OCI-LY7 (cell line): Measurements from ENCODE around the gene KLF11. TPM values are rescaled to one million over a fixed set of nuclear protein-coding genes. Genes with fewer than 3 reads are reported as not detected.

Experiments
- small RNA-seq: library from RNA; depleted of rRNA; stranded (forward); fragments of <200 nt; gene quantifications from one replicate; pipeline ENCODE3, GENCODE V24; 2014
- total RNA-seq, 2 experiments: library from RNA; depleted of rRNA in 1 of 2; stranded (reverse); fragments of >200 nt in 1 of 2; shearing (Covaris generic) in 1 of 2; gene quantifications; 2 replicates each; pipeline ENCODE4 v1.2.3, GENCODE V29; 2014 to 2022

KLF11 gene
- total RNA-seq, 2 experiments from 2014 or later = 6.5 to 14.9 TPM

Small RNA genes within 50 kb of the gene (small RNA-seq; reads per million reads assigned to genes)
- not detected for gene RF00568

Other genes with a start within 250 kb of the KLF11 start
- 25.1 and 31.1 TPM in 2 replicates for gene TAF1B, start 200.1 kb upstream of the KLF11 start, total RNA-seq (2014; rRNA removed; shearing (Covaris generic))
- 35.3 and 39.6 TPM in 2 replicates for gene TAF1B, start 200.1 kb upstream of the KLF11 start, total RNA-seq (2022)
- gene GRHL1, start 91.9 kb upstream of the KLF11 start, total RNA-seq (2014; rRNA removed; shearing (Covaris generic)) = 0.19 and 2.4 TPM in 2 replicates
- 1.2 and 2.5 TPM in 2 replicates for gene GRHL1, start 91.9 kb upstream of the KLF11 start, total RNA-seq (2022)
- not detected in 2 replicates for gene CYS1, start 36.9 kb downstream of the KLF11 start, total RNA-seq (2014; rRNA removed; shearing (Covaris generic))
- 0.17 and 0.68 TPM in 2 replicates for gene CYS1, start 36.9 kb downstream of the KLF11 start, total RNA-seq (2022)
- gene RRM2, start 79.2 kb downstream of the KLF11 start, total RNA-seq (2014; rRNA removed; shearing (Covaris generic)) = 181 and 222 TPM in 2 replicates
- 313 and 324 TPM in 2 replicates for gene RRM2, start 79.2 kb downstream of the KLF11 start, total RNA-seq (2022)